IMR-90 (cell line): ENCODE measurements around the gene POLR1B.

ENCODE experiments used
- BHLHE40 ChIP-seq: fragments of 150-350 bp; IDR thresholded peaks from 2 replicates; pipeline ENCODE4 v1.6.1; 2016; ENCODE audit warnings: mild to moderate bottlenecking, low read depth, low read length
- CEBPB ChIP-seq: IDR thresholded peaks from 2 replicates; pipeline ENCODE4 v1.6.1; 2012; ENCODE audit warnings: low read depth, low read length, improper control_type of control experiment
- CHD1 ChIP-seq: IDR thresholded peaks from 2 replicates; pipeline ENCODE4 v1.6.1; 2012; ENCODE audit warnings: low read depth, low read length, improper control_type of control experiment
- ELK1 ChIP-seq: fragments of 150-350 bp; IDR thresholded peaks from 2 replicates; pipeline ENCODE4 v1.6.1; 2016; ENCODE audit warnings: low read depth, mild to moderate bottlenecking, low read length, moderate library complexity, borderline replicate concordance
- MAFK ChIP-seq: IDR thresholded peaks from 2 replicates; pipeline ENCODE4 v1.6.1; 2012; ENCODE audit warnings: low read depth, low read length, improper control_type of control experiment
- MAZ ChIP-seq: IDR thresholded peaks from 2 replicates; pipeline ENCODE4 v1.6.1; 2012; ENCODE audit warnings: low read depth, mild to moderate bottlenecking, low read length, improper control_type of control experiment, moderate library complexity, borderline replicate concordance
- MXI1 ChIP-seq: IDR thresholded peaks from 2 replicates; pipeline ENCODE4 v1.6.1; 2012; ENCODE audit warnings: low read depth, mild to moderate bottlenecking, low read length, moderate library complexity, borderline replicate concordance
- POLR2A ChIP-seq: IDR thresholded peaks from 2 replicates; pipeline ENCODE4 v1.6.1; 2012; ENCODE audit warnings: mild to moderate bottlenecking, low read depth, low read length
- RAD21 ChIP-seq: IDR thresholded peaks from 2 replicates; pipeline ENCODE4 v1.6.1; 2012; ENCODE audit warnings: low read length, improper control_type of control experiment
- RCOR1 ChIP-seq: IDR thresholded peaks from 2 replicates; pipeline ENCODE4 v1.6.1; 2012; ENCODE audit warnings: mild to moderate bottlenecking, low read length, improper control_type of control experiment; ENCODE audit not compliant: insufficient replicate concordance
- RFX5 ChIP-seq: IDR thresholded peaks from 2 replicates; pipeline ENCODE4 v1.8.0; 2012; ENCODE audit warnings: low read depth, mild to moderate bottlenecking, low read length, moderate library complexity
- USF2 ChIP-seq: fragments of 150-350 bp; IDR thresholded peaks from 2 replicates; pipeline ENCODE4 v1.6.1; 2017; ENCODE audit warnings: mild to moderate bottlenecking, antibody characterized with exemption, low read length, low read depth
- TF ChIP-seq, protein P1 (sequence below): conservative IDR thresholded peaks from 2 replicates; pipeline ENCODE4 v1.5.1; 2012; ENCODE audit warnings: mild to moderate bottlenecking, low read depth, low read length, improper control_type of control experiment

GRCh38 chr2:112618383-112618782, 76.1 kb downstream of the POLR1B start:
- TF ChIP-seq, protein P1, sequence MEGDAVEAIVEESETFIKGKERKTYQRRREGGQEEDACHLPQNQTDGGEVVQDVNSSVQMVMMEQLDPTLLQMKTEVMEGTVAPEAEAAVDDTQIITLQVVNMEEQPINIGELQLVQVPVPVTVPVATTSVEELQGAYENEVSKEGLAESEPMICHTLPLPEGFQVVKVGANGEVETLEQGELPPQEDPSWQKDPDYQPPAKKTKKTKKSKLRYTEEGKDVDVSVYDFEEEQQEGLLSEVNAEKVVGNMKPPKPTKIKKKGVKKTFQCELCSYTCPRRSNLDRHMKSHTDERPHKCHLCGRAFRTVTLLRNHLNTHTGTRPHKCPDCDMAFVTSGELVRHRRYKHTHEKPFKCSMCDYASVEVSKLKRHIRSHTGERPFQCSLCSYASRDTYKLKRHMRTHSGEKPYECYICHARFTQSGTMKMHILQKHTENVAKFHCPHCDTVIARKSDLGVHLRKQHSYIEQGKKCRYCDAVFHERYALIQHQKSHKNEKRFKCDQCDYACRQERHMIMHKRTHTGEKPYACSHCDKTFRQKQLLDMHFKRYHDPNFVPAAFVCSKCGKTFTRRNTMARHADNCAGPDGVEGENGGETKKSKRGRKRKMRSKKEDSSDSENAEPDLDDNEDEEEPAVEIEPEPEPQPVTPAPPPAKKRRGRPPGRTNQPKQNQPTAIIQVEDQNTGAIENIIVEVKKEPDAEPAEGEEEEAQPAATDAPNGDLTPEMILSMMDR: no peak
- no peak for TF ChIP-seq POLR2A
- no peak for TF ChIP-seq ELK1
- TF ChIP-seq RAD21: no peak
- TF ChIP-seq USF2: no peak
- no peak for TF ChIP-seq CHD1
- TF ChIP-seq MAFK: no peak
- no peak for TF ChIP-seq MXI1
- no peak for TF ChIP-seq RFX5
- no peak for TF ChIP-seq BHLHE40
- no peak for TF ChIP-seq MAZ
- TF ChIP-seq RCOR1: no peak
- no peak for TF ChIP-seq CEBPB
